ENCODE measurements around the gene WDR20. TPM values are rescaled to one million over a fixed set of nuclear protein-coding genes. Genes with fewer than 3 reads are reported as not detected.
A peak's percentile ranks its signal among the peaks of the same experiment; 100 is the strongest.
"Not testable (repeated sequence)": the region's sequence is repeated elsewhere in the genome, so short reads cannot be mapped to it uniquely, and the experiment has no call there.

The WDR20 gene, protein sequence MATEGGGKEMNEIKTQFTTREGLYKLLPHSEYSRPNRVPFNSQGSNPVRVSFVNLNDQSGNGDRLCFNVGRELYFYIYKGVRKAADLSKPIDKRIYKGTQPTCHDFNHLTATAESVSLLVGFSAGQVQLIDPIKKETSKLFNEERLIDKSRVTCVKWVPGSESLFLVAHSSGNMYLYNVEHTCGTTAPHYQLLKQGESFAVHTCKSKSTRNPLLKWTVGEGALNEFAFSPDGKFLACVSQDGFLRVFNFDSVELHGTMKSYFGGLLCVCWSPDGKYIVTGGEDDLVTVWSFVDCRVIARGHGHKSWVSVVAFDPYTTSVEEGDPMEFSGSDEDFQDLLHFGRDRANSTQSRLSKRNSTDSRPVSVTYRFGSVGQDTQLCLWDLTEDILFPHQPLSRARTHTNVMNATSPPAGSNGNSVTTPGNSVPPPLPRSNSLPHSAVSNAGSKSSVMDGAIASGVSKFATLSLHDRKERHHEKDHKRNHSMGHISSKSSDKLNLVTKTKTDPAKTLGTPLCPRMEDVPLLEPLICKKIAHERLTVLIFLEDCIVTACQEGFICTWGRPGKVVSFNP
- 10 to 100 TPM; 23.4 to 32.5 (median 27.9) TPM for polyA plus RNA-seq (ENCODE audit: insufficient read length in 4 of 4)

DNA sequence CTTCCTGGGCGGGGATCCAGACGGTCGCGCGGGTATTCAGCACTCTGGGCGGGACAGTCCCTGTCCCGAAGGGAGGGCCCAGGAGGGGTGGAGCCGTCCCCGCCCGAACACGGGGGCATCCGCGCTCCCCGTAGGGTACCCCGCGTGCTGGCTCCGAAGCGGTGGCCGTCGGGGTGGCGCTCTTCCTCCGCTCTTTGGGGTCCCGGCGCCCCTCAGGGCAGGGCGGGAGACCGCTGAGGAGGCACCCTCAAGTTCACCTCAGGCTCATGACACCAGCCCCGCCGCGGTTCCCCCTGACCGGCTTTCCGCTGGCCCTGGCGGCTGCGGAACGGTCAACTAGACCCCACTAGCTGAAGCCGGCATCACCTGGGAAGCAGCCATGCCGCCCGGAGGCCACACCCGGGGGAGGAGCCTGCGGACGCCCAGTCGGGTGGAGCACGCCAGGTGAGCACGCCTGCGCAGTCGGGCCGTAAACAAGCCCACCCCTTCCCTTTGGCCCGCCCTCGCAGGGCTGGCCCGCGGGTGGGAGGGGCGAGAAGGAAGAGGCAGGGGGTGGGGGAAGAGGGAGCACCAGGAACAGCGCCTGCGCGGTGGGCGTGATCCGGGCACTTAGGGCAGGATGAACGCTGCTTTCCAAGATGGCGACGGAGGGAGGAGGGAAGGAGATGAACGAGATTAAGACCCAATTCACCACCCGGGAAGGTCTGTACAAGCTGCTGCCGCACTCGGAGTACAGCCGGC lies at the start of gene WDR20:
Gene WDR20, plus strand, starts transcription at position 612 of the 741 bp plus-strand sequence. Its CDS starts 27 bp downstream, at position 639.
- DNase-seq (ENCODE audit: low read depth in 4 of 4, low spot score in 3 of 4) = peak; percentile 92 to 97 (median 96)

DNA sequence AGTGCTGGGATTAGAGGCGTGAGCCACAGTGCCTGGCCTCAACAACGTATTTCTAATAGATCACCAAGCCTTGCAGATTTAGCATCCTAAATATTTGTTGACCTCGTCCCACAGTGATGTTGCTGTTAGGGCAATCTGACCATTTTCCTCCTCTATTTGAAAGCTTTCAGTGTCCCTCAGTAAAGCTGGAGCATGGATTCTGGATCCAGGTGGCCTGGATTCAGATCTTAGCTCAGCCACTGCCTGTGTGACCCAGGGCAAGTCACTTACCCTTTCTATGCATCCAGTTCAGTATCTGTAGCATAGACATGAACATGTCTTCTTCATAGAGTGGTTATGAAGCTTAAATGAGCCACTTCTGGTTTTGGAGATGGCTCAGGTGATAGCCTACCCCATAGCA lies 49.0 kb upstream of the WDR20 start:
- DNase-seq (ENCODE audit: low read depth in 4 of 4, low spot score in 3 of 4) = no peak

DNA sequence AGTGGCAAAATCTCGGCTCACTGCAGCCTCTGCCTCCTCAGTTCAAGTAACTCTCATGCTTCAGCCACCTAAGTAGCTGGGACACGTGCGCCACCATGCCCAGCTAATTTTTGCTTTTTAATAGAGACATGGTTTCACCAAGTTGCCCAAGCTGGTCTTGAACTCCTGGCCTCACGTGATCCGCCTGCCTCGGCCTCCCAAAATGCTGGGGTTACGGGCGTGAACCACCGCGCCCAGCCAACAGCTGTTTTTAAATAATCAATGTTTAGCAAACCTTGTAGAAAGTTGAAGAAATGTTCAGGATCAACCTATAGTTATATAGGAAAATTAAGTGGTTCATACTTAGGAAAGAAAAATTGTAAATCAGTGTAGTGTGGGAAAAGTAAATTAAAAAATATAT lies 46.9 kb upstream of the WDR20 start:
- no peak for DNase-seq (ENCODE audit: low read depth in 4 of 4, low spot score in 3 of 4)

DNA sequence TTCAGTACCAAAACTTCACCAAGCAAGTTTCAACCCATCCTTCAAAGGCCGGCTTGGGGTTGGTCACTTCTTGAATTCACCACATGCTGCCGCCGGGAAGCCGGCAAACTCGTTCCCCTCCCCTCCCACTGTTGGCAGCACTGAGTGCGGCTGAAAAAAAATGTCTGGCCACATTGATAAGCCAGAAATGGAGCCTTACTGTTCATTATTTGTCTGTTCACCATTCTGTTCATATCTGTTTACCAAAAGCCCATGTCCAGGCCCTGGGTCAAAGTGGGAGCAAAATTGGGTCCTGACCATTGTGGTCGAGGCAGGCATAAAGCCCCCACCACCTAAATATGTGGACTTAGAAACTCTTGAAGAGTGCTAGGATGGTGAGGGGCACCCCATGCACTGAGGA lies 45.6 kb upstream of the WDR20 start:
- no peak for DNase-seq (ENCODE audit: low read depth in 4 of 4, low spot score in 3 of 4)

DNA sequence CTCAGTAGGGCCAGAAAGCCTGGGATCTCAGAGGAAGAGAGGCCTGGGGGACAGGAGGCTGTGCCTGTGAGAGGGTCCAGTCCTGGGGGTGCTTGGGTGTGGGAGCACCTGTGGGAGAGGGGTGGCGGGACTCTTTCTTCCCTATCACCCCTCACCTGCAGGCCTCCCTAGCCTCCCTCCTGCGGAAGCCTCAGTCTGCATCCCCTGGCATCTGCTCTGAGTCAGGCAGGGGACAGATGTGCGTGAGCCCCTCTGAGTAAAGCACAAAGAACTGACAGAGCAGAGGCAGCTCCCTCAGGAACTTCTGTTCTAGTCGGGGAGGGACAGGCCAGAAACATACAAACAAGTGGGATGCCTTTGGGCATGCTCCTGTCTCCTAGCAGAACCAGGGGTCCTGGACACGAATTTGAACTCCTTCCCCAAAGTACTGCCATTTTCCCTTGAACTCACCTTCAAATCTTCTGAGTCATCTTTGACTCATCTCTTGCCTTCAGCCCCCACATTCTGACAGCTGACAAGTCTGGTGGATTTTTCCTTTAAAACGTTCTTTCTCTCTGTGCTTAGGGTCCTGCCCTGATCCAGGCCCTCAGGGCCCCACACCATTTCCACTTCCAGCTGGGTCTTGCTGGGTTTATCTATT lies 44.3 kb upstream of the WDR20 start:
- no peak for DNase-seq (ENCODE audit: low read depth in 4 of 4, low spot score in 3 of 4)

DNA sequence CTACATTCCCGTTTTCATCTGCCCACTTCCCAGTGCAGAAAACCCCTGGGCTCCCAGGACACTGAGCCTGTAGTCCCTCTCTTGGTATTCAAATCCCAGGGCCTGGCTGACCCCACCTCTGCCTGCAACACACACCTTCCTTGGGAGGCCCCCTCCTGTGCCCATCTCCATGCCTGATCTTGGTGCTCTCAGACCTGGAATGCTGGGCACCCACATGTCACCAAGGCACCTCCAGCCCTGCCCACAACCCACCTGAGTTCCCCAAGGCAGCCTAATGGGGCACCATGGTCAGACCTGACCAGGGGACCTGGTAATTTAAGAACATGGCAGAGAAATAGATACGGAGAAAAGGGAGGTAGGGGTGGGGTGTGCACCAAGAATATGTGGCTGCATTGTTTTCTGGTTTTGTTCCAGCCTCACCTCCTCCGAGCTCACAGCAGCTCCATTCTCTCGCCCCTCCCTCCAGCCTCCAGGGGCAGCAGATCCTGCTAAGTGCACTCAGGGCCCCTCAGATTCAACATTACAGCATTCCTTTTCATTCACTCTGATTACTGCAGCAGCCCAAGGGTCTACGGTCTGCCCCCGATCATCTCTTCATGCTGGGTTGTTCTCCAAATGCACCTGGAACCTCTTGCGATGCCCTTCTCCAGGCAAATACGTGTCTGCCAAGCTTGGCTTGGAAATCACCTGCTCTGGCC lies 43.7 kb upstream of the WDR20 start:
- DNase-seq (ENCODE audit: low read depth in 4 of 4, low spot score in 3 of 4) = no peak

DNA sequence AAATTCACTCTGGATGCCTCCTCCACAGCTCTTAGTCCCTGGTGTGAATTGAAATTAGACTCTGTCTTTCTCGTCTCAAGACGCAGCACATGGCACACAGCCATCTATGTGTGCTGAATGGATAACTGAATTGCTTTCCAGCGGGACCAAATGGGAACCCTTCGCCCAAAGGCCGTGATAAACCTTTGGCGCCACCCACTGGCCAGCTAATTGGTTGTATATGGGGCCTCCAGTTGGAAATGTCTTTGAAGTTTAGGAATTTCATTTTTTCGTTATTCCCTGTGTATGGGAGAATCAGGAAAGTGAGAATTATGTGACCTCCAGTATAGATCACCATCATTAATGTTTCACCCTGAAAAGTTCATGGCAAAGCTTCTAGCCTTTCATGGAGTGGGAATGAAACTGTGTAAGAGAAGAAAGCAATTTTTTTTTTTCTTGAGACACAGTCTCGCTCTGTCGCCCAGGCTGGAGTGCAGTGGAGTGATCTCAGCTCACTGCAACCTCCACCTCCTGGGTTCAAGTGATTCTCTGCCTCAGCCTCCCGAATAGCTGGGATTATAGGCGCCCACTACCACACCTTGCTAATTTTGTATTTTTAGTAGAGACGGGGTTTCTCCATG lies 43.0 kb upstream of the WDR20 start:
- DNase-seq (ENCODE audit: low read depth in 4 of 4, low spot score in 3 of 4) = peak in 2 of 4 donors; percentile 64 to 81

DNA sequence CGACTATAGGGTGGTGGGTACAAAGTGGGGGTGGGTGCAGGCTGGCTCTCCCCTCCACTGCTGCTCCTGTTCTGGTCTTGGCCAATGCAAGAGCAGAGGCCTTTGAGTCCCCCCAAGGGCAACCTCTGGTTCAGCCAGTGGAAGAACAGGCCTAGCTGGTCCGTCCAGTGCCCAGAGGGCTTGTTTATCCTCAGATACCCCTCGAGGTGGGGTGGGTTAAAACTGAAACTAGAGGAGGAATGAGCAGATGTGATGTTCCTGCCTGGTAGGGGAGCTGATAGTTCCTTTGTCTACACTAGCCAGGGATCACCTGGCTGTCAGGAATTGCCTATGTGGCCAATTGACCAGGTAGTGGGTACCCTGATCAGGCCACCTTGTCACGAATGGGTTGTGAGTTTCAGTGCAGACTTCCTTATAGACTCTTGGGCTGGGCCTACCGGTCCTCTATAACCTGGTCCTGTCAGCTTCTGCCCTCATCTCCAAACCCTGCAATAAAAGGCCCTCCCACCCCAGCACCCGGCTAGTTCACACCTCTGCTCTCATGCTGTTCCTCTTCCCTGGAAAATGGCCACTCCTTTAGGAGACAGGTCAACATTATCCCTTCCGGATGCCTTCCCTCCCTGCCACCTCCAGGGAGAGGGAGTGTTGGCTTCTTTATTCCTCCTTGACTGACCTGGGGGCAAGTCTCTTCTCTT lies 42.1 kb upstream of the WDR20 start:
- DNase-seq (ENCODE audit: low read depth in 4 of 4, low spot score in 3 of 4) = no peak

DNA sequence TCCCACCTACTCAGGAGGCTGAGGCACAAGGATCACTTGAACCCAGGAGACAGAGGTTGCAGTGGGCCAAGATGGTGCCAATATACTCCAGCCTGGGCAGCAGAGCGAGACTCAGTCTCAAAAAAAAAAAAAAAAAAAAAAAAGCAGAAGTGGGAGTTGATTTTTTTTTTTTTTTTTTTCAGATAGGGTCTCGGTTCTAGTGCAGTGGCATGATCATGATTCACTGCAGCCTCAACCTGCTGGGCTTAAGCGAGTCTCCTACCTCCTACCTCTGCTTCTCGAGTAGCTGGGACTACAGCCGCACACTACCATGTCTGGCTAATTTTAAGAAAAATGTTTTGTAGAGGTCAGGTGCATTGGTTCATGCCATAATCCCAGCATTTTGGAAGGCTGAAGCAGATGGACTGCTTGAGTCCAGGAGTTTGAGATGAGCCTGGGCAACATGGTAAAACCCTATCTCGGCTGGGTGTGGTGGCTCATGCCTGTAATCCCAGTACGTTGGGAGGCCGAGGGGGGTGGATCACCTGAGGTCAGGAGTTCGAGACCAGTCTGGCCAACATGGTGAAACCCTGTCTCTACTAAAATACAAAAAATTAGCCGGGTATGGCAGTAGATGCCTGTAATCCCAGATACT lies 36.5 kb upstream of the WDR20 start:
- no peak for DNase-seq (ENCODE audit: low read depth in 4 of 4, low spot score in 3 of 4)

DNA sequence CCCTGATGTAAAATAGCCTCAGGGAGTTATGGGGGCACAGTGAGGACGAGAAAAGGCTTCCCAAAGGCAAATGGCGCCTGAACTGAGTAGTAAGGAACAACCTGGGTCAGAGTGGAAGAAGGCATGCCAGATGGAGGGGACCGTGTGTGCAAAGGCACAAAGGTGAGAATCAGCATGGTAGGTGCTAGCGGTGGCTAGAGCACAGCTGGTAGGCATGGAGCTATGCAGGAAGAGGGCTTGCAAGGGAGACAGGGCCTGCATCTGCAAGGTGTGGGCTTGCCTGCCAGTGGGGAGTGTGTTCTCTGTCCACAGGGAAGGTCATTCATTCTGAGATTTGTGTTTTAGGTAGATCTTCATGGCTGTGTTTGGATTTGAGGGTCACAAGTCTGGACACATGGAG lies 34.3 kb upstream of the WDR20 start:
- DNase-seq (ENCODE audit: low read depth in 4 of 4, low spot score in 3 of 4) = no peak

DNA sequence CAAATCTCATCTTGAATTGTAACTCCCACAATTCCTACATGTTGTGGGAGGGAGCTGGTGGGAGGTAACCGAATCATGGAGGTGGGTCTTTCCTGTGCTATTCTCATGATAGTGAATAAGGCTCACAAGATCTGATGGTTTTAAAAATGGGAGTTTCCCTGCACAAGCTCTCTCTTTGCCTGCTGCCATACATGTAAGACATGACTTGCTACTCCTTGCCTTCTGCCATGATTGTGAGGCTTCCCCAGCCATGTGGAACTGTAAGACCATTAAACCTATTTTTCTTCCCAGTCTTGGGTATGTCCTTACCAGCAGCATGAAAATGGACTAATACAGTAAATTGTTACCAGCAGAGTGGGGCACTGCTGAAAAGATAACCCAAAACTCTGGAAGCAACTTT lies 30.4 kb upstream of the WDR20 start:
- DNase-seq (ENCODE audit: low read depth in 4 of 4, low spot score in 3 of 4) = not testable (repeated sequence)

DNA sequence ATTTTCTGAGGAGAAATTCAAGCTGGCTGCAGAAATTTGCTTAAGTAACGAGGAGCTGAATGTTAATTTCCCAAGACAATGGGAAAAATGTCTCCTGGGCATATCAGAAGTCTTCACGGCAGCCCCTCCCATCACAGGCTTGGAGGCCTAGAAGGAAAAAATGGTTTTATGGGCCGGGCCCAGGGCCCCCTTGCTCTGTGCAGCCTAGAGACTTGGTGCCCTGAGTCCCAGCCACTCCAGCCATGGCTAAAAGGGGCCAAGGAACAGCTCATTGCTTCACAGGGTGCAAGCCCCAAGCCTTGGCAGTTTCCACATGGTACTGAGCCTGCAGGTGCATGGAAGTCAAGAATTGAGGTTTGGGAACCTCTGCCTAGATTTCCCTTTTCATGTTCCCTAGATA lies 28.6 kb upstream of the WDR20 start:
- no peak for DNase-seq (ENCODE audit: low read depth in 4 of 4, low spot score in 3 of 4)

DNA sequence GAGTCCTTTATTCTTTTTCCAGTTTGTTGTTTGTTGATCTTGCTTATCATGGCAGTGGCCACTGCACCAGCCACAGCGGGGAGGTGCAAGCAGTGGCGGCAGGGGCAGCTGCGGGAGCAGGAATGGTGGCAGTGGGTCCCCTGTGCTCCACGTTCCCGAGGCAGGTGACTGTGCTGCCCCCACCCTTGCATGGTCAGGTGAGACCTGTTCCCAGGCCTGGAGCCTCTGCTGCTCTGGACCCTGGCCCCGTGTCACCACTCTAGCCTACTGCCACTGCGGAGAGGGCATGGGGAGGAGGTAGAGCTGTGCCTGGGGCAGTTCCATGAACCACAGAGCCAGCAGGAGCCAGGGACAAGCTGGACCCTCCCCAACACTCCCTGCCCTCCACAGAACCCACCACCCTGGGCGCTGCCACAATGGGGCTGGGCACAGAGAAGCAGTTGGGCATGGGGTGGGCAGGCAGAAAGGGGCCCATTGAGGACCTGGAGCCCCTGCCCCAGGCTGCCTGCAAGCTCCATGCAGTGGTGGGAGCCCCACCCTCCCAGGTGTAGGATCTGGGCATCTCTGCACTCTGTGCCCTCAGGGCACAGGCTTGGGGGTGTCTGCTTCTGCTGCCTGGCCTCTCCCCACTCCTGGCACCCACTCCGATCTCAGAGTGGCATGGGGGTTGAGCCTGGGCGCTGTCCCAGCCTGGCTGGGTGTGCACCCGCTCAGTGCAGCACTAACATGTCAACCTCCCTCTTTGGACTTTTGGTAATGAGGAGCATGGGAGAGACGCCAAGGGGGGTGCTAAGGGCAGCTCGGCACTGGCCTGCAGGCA lies 23.1 kb upstream of the WDR20 start:
- no peak for DNase-seq (ENCODE audit: low read depth in 4 of 4, low spot score in 3 of 4)

DNA sequence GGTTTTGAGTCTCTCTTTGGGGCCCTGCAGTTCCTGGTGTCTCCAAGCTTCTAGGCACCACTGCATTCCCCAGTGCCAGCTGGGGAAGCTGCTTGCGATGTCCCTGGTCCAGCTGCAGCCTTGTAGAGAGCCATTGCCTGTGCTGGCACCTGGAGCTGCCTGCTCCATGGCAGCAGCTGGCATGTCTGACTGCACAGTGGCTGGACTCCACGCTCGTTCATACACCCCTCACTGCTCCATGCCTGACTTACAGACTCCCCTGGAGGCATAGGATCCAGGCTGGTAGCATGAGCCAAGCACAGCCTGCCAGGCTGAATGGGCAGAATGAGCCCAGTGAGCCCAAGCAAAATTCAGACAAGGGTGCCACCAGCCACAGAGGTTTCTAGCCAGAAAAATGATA lies 21.8 kb upstream of the WDR20 start:
- no peak for DNase-seq (ENCODE audit: low read depth in 4 of 4, low spot score in 3 of 4)

DNA sequence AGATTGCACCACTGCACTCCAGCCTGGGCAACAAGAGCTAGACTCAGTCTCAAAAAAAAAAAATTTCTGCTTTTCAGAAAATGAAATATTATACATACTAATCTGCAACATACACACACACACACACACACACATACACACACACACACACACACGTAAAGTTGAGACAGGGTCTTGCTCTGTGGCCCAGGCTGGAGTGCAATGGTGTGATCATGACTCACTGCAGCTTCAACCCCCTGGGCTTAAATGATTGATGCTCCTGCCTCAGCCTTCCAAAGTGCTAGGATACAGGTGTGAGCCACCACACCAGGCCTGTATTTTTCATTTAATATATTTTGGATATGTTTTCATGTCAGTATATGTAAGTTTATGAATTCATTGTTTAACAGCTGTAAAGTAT lies 18.8 kb upstream of the WDR20 start:
- DNase-seq (ENCODE audit: low read depth in 4 of 4, low spot score in 3 of 4) = no peak

DNA sequence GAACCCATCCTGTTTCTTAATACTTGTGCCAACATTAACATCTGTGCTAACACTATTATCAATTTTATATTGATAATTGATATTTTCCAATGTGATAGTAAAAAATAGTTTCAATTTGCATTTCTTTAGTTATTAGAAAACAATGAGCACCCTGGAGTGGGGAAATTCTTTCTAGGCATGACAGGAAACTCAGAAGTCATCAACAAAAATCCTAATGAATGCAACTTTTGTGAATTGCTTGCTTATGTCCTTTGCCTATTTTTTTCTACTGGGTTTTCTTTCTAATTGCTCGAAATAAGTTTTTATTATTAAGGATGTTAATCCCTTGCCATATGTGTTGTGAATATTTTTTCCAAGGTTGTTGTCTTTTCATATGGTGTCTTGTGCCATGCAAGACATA lies 18.1 kb upstream of the WDR20 start:
- DNase-seq (ENCODE audit: low read depth in 4 of 4, low spot score in 3 of 4) = no peak

DNA sequence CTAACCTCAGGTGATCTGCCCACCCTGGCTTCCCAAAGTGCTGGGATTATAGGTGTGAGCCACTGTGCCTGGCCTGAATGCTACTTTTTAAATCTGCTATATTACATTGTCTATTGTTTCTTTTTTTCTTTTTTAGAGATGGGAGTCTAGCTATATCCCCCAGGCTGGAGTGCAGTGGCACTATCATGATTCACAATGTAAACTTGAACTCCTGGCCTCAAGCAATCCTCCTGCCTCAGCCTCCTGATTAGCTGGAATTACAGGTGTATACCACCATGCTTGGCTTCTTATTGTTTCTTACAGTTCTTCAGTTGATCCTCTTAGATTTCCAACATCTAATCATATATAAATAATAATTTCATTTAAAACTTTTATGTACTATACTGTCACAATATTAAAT lies 15.3 kb upstream of the WDR20 start:
- no peak for DNase-seq (ENCODE audit: low read depth in 4 of 4, low spot score in 3 of 4)

DNA sequence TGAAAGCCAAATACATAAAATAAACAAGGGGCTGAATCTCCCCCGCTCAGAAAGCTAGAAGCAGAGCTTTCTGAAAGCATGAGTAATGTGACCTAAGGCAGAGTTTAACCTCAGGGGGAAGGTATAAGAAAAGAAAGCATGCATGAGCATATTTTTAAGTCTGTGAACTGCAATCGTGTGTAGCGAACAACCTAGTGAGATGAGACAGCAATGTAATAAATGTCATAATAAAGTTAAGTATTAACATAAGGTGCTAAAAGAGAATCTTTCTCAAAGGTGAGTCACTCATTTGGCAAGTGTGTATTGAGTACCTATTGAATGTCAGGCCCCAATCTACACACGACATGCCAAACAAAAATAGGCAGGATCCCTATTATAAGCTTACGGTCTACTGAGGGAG lies 14.2 kb upstream of the WDR20 start:
- DNase-seq (ENCODE audit: low read depth in 4 of 4, low spot score in 3 of 4) = no peak
